DND-41 (cell line): ENCODE results near the gene L3MBTL3.

ENCODE experiments used
- CTCF ChIP-seq: IDR thresholded peaks from 2 replicates; pipeline ENCODE4 v1.5.1; 2012; ENCODE audit warnings: borderline replicate concordance, low read length, moderate library complexity, mild to moderate bottlenecking; ENCODE audit not compliant: poor library complexity, severe bottlenecking; ENCODE audit errors: extremely low read depth
- EZH2 ChIP-seq: IDR thresholded peaks from 3 replicates; pipeline ENCODE4 v1.6.1; 2012; ENCODE audit warnings: borderline replicate concordance, low read depth, mild to moderate bottlenecking, moderate library complexity, low read length, inconsistent platforms; ENCODE audit not compliant: severe bottlenecking

GRCh38 chr6:130111031-130111430, 92.7 kb downstream of the L3MBTL3 start:
- no peak for TF ChIP-seq CTCF
- TF ChIP-seq EZH2, result no peak
